ENCODE results near the gene MMP20.

MMP20 gene

DNA sequence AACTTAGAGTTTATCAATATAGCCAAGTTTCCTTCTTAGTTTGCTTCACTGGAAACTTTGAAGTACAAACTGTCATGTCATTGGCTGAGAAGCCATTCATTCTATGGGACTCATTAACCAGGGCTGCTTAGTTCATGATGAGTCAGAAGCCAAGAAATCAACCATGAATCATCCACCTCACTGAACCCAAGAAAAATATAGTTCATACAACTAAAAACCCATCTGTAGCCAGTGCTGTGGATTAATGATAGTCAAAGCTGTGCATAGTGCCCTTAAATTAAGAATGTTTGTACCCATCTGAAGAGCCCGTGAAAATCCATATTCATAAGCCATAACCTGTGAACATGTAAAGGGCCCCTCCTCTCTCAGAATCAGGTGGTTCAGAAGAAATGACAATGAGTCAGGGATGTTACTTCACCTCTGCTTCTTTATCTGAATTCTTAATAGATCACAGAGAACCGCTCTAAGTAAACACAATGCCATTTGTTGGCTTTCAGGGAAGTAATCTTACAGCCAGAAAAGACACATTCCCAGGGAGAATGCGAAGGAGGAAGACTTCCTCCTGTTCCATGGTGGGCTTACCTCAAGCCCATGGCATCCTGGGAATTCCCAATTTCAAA lies 25.4 kb downstream of the MMP20 start (continued):
- TF ChIP-seq, protein P1, sequence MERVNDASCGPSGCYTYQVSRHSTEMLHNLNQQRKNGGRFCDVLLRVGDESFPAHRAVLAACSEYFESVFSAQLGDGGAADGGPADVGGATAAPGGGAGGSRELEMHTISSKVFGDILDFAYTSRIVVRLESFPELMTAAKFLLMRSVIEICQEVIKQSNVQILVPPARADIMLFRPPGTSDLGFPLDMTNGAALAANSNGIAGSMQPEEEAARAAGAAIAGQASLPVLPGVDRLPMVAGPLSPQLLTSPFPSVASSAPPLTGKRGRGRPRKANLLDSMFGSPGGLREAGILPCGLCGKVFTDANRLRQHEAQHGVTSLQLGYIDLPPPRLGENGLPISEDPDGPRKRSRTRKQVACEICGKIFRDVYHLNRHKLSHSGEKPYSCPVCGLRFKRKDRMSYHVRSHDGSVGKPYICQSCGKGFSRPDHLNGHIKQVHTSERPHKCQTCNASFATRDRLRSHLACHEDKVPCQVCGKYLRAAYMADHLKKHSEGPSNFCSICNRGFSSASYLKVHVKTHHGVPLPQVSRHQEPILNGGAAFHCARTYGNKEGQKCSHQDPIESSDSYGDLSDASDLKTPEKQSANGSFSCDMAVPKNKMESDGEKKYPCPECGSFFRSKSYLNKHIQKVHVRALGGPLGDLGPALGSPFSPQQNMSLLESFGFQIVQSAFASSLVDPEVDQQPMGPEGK (tag by site-specific recombination; IDR thresholded peaks at IDR 0.05), result no peak
- TF ChIP-seq, protein P2, sequence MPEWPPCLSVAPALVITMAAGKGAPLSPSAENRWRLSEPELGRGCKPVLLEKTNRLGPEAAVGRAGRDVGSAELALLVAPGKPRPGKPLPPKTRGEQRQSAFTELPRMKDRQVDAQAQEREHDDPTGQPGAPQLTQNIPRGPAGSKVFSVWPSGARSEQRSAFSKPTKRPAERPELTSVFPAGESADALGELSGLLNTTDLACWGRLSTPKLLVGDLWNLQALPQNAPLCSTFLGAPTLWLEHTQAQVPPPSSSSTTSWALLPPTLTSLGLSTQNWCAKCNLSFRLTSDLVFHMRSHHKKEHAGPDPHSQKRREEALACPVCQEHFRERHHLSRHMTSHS (tag by site-specific recombination; IDR thresholded peaks at IDR 0.05), result no peak
- TF ChIP-seq ZNF580 (tag by site-specific recombination; IDR thresholded peaks at IDR 0.05), result no peak
- TF ChIP-seq BCL6B (tag by site-specific recombination; IDR thresholded peaks at IDR 0.05), result no peak
- no peak for TF ChIP-seq MYNN (tag by site-specific recombination; IDR thresholded peaks at IDR 0.05; ENCODE audit: borderline replicate concordance)
- TF ChIP-seq HOXD13 (CRISPR knock-in tag; IDR thresholded peaks at IDR 0.05; ENCODE audit: borderline replicate concordance), result no peak
- TF ChIP-seq ZNF610 (tag by site-specific recombination; IDR thresholded peaks at IDR 0.05; ENCODE audit: borderline replicate concordance), result no peak
- no peak for TF ChIP-seq ZXDB (tag by site-specific recombination; IDR thresholded peaks at IDR 0.05)
- no peak for TF ChIP-seq ZNF140 (tag by site-specific recombination; IDR thresholded peaks at IDR 0.05)
- TF ChIP-seq EGR2 (tag by site-specific recombination; IDR thresholded peaks at IDR 0.05; ENCODE audit: low read depth), result no peak
- TF ChIP-seq ZBTB10 (tag by site-specific recombination; IDR thresholded peaks at IDR 0.05), result no peak
- no peak for TF ChIP-seq HOXA7 (CRISPR knock-in tag; IDR thresholded peaks at IDR 0.05; ENCODE audit: borderline replicate concordance)
- TF ChIP-seq ZNF510 (tag by site-specific recombination; IDR thresholded peaks at IDR 0.05; ENCODE audit: insufficient replicate concordance), result no peak
- TF ChIP-seq ZNF664 (tag by site-specific recombination; IDR thresholded peaks at IDR 0.05), result peak; percentile 76
- TF ChIP-seq, protein P3, sequence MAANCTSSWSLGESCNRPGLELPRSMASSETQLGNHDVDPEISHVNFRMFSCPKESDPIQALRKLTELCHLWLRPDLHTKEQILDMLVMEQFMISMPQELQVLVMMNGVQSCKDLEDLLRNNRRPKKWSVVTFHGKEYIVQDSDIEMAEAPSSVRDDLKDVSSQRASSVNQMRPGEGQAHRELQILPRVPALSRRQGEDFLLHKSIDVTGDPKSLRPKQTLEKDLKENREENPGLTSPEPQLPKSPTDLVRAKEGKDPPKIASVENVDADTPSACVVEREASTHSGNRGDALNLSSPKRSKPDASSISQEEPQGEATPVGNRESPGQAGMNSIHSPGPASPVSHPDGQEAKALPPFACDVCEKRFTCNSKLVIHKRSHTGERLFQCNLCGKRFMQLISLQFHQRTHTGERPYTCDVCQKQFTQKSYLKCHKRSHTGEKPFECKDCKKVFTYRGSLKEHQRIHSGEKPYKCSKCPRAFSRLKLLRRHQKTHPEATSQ (tag by site-specific recombination; IDR thresholded peaks at IDR 0.05), result no peak
- TF ChIP-seq SP7 (tag by site-specific recombination; IDR thresholded peaks at IDR 0.05), result peak; percentile 56; the same call in 1 of the 2 replicates
- no peak for TF ChIP-seq KLF9 (tag by site-specific recombination; IDR thresholded peaks at IDR 0.05; ENCODE audit: low read depth)
- no peak for TF ChIP-seq ZNF248 (tag by site-specific recombination; IDR thresholded peaks at IDR 0.05)
- TF ChIP-seq, protein P4, sequence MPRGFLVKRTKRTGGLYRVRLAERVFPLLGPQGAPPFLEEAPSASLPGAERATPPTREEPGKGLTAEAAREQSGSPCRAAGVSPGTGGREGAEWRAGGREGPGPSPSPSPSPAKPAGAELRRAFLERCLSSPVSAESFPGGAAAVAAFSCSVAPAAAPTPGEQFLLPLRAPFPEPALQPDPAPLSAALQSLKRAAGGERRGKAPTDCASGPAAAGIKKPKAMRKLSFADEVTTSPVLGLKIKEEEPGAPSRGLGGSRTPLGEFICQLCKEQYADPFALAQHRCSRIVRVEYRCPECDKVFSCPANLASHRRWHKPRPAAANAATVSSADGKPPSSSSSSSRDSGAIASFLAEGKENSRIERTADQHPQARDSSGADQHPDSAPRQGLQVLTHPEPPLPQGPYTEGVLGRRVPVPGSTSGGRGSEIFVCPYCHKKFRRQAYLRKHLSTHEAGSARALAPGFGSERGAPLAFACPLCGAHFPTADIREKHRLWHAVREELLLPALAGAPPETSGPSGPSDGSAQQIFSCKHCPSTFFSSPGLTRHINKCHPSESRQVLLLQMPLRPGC (tag by site-specific recombination; IDR thresholded peaks at IDR 0.05), result no peak
- no peak for TF ChIP-seq CTCF (tag by site-specific recombination; IDR thresholded peaks at IDR 0.05)
- no peak for TF ChIP-seq GLIS2 (tag by site-specific recombination; IDR thresholded peaks at IDR 0.05)
- no peak for TF ChIP-seq ZNF146 (tag by site-specific recombination; IDR thresholded peaks at IDR 0.05)
- TF ChIP-seq ZNF837 (tag by site-specific recombination; IDR thresholded peaks at IDR 0.05), result no peak
- TF ChIP-seq, protein P5, sequence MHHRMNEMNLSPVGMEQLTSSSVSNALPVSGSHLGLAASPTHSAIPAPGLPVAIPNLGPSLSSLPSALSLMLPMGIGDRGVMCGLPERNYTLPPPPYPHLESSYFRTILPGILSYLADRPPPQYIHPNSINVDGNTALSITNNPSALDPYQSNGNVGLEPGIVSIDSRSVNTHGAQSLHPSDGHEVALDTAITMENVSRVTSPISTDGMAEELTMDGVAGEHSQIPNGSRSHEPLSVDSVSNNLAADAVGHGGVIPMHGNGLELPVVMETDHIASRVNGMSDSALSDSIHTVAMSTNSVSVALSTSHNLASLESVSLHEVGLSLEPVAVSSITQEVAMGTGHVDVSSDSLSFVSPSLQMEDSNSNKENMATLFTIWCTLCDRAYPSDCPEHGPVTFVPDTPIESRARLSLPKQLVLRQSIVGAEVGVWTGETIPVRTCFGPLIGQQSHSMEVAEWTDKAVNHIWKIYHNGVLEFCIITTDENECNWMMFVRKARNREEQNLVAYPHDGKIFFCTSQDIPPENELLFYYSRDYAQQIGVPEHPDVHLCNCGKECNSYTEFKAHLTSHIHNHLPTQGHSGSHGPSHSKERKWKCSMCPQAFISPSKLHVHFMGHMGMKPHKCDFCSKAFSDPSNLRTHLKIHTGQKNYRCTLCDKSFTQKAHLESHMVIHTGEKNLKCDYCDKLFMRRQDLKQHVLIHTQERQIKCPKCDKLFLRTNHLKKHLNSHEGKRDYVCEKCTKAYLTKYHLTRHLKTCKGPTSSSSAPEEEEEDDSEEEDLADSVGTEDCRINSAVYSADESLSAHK (tag by site-specific recombination; IDR thresholded peaks at IDR 0.05), result no peak
- TF ChIP-seq ZNF155 (tag by site-specific recombination; IDR thresholded peaks at IDR 0.05), result no peak

Data from HEK293 (cell line).